ENCODE data around the gene CADM2.
"Not testable (repeated sequence)": the region's sequence is repeated elsewhere in the genome, so short reads cannot be mapped to it uniquely, and the experiment has no call there.

The CADM2 gene

DNA sequence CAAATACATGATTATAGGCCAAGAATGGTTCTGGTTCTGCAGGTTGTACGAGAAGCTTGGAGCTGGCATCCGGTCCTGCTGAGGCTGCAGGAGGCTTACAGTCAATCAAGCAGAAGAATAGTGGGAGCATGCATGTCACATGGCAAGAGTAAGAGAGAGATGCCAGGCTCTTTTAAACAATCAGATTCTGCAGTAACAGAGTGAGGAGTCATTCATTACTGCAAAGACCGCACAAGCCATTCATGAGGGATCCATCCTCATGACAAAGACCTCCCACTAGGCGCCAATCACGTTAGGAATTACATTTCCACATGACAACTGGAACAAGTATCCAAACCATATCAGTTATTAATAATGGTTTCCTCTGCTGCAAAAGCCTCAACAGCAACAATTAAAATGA is 536.8 kb downstream of the CADM2 start:
- DNase-seq, result no peak

DNA sequence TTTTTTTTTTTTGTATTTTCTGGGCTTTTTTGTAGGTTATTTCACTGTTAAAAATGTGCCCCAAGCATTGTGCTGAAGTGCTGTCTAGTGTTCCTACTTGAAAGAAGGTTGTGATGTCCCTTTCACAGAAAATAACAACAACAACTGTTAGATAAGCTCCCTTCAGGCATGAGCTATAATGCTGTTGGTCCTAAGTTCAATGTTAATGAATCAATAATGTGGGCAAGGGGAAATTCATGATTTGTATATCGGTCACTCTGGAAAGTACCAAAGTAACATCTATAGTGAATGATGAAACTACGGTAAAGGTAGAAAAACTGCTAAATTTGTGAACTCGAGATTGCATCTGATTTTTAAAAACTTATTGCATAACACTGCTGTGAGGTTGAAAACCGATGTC is 539.4 kb downstream of the CADM2 start:
- no peak for DNase-seq

DNA sequence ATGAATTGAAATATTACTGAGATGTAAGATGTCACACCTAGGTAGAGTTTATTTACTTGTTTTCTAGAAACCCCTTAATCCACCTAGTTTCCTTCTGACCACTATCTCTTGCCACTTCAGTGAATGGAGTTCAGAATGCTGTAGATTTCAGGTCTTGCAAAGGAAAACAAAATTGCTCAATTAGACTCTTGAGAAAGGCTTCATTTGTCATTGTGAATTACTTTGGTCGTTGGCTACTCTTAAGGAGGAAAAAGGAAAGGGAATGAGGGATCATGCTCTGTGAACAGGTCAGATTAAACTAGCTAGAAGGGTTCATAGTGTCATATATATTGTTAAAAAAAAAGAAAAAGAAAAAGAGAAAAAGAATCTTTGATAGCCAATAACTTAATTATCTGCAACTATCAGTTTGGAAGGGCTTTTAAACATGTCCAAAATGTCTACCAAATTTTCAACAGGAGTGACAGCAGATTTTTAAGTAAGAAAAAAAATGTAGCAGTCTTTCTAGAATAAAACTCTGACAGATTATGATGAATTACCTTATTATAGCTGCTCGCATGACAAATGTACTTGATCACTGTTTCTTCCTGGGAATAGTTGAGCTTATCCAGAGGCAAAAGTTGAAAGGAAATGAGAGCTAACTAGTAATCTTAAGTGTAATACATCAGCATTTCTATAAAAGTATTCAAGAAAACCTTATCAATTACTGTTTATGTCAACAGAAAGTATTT is 543.5 kb downstream of the CADM2 start:
- no peak for DNase-seq

DNA sequence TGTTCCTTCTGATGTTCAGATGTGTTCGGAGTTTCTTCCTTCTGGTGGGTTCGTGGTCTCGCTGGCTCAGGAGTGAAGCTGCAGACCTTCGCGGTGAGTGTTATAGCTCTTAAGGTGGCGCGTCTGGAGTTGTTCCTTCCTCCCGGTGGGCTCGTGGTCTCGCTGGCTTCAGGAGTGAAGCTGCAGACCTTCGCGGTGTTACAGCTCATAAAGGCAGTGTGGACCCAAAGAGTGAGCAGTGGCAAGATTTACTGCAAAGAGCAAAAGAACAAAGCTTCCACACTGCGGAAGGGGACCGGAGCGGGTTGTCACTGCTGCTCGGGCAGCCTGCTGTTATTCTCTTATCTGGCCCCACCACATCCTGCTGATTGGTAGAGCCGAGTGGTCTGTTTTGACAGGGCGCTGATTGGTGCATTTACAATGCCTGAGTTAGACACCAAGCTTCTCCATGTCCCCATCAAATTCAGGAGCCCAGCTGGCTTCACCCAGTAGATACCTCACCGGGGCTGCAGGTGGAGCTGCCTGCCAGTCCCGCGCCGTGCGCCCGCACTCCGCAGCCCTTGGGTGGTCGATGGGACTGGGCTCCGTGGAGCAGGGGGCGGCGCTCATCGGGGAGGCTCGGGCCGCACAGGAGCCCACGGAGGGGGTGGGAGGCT is 545.5 kb downstream of the CADM2 start:
- peak; percentile 6 for DNase-seq

DNA sequence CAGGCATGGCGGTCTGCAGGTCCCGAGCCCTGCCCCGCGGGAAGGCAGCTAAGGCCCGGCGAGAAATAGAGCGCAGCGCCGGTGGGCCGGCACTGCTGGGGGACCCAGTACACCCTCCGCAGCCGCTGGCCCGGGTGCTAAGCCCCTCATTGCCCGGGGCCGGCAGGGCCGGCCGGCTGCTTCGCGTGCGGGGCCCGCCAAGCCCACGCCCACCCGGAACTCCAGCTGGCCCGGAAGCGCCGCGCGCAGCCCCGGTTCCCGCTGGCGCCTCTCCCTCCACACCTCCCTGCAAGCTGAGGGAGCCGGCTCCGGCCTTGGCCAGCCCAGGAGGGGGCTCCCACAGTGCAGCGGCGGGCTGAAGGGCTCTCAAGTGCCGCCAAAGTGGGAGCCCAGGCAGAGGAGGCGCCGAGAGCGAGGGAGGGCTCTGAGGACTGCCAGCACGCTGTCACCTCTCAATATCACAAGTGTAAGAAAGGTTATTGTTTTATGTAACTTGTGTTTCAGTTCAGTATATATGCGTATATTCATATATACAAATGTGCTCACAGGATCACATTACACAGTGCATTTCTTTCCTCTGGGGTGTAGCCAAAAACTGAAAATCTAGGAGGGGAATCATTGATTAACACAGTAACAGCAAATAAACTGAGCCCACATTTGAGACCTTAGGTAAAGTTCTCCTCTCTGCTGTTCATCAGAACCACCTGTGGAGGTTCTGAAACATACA is 546.2 kb downstream of the CADM2 start:
- DNase-seq, result not testable (repeated sequence)

DNA sequence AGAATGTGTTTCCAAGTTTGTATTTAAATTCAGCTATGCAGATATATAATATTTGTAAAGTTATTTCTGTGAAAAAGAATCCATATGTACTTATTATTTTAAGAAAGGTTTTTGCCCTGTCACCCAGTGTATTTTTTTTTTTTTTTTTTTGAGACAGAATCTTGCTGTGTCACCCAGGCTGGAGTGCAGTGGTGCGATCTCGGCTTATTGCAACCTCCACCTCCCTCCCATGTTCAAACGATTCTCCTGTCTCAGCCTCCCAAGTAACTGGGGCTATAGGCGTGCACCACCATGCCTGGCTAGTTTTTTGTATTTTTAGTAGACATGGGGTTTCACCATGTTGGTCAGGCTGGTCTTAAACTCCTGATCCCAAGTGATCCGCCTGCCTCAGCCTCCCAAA is 548.3 kb downstream of the CADM2 start:
- DNase-seq, result not testable (repeated sequence)

DNA sequence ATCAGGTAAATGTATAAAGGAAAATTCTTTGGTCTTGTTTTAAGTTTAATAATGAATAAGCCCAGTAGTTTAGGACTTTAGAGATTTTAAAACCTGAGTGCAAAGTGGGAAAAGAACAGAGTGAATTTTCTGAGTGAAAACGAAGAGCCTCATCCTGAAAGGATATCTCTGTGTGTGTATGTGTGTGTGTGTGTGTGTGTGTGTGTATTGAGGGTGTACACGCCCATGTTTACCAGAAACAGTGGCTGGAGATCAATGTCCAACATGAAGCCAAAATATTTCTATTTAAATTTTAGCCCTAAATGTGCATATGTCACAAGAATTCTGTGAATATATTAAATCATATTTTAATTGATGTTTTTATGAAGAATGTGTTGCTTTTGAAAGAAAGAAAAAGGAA is 549.9 kb downstream of the CADM2 start:
- no peak for DNase-seq

DNA sequence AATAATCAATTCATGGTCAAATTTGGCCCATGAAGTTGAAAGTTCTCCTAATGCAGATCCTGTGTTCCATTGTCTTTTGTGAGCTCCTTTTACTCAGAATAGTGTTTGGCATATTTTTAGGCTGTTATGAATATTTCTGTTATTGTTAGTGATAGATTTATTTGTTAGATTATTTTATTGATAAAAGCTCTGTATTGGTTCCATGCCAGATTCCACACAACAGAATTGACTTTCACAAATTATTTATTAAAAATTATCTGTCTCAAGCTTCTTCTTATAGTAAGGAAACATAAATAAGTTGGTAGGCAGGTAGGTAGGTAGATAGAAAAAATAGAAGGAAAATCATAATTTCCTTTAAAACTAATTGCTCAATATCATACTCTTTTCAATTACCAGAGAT is 557.4 kb downstream of the CADM2 start:
- no peak for DNase-seq

DNA sequence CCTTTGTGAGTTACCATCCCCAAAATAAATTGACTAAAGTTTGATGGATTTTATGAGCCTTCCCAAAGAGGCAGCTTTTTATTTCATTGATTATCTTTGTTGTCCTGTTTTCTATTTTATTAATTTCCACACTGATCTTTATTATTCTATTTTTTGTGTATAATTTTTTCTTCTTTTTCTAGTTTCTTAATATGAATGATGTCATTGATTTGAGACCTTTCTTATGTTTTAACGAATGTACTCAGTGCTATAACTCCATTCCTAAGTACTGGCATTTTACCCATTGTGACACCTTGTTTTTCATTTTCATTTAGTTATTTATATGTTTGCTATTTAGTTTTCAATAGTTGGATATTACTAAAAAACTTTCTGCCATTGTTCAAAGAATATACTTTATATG is 565.3 kb downstream of the CADM2 start:
- no peak for DNase-seq

DNA sequence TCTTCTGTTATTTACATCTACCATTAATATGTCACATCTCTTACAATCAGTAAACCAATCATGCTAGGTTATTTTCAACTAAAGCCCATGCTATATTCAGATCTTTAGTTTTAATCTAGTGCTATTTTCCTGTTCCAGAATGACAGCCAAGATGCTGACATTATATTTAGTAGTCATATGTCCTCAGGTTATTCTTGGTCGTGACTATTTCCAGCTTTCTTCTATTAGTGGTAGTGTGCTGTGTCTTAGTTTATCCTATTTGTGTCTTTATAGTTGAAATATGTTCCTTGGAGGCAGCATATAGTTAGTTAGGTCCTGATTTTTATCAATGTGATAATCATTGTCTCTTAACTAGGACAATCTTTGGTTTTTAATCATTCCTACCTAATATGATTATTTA is 566.5 kb downstream of the CADM2 start:
- DNase-seq, result no peak

DNA sequence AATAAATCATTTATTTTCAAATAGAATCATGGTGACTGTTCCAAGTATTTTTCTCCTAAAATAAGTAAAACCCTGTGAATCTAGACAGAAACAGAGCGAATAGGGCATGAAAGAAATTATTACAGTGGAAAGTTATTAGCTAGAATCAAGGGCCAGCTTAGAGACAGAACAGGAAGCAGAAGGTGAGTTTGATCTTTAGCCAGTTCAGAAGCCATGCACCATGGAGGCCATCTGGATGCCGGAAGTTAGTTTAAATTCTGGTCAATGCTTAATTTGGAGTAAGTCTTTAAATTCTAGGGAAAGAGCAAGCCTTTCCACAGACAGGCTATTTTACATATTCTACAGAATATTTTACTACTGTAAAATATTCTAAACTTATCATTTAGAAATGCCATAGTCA is 574.8 kb downstream of the CADM2 start:
- no peak for DNase-seq

DNA sequence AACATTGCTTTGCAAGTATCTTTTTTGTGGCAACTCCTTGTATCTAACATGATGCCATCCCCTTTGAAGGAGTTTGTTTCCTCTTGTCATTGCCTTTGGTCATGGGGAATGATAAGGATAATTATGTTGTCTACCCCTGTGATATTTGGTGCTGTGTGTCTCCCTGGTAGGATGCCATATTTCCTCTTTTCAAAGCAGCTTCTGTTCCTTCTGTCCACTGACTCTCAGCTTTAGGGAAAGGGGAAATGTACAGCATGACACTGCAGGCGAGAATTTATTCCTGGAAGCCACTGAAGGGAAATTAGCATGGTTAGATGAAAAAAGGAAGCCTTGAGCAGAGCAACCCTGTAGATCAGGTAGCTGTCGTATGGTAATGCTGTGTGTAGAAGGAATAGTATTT is 576.7 kb downstream of the CADM2 start:
- DNase-seq, result no peak

DNA sequence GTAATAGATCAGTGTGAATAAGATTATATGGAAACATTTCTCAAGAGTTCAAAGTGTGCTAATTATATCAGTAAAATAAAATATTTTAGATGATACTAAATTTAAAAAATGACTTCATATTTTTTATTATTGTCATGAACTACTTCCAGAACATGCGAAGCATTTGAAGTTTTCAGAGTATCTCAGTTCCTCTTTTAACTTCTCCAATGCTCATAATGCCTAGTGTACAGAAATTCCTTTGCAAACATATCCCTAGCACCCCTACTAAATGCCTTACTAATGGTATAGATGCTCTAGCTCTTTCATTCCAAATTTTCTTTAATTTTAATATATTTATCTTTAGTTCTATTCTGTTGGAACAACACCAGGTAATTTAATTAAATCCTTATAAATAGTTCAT is 580.4 kb downstream of the CADM2 start:
- peak; percentile 1 for DNase-seq

DNA sequence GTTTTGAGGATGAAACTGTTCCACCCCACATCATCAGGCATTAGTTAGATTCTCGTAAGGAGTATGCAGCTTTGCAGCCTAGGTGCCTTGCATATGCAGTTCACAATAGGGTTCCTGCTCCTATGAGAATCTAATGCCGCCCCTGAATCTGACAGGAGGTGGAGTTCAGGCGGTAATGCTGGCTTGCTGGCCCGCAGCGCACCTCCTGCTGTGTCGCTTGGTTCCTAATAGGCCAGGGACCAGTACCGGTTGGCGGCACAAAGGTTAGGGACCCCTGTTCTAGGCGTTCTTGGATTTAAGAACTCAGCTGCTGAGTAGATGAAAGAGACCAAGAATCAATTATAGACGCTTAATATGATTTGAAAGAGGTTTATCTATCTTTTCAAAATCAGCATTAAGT is 595.4 kb downstream of the CADM2 start:
- no peak for DNase-seq

DNA sequence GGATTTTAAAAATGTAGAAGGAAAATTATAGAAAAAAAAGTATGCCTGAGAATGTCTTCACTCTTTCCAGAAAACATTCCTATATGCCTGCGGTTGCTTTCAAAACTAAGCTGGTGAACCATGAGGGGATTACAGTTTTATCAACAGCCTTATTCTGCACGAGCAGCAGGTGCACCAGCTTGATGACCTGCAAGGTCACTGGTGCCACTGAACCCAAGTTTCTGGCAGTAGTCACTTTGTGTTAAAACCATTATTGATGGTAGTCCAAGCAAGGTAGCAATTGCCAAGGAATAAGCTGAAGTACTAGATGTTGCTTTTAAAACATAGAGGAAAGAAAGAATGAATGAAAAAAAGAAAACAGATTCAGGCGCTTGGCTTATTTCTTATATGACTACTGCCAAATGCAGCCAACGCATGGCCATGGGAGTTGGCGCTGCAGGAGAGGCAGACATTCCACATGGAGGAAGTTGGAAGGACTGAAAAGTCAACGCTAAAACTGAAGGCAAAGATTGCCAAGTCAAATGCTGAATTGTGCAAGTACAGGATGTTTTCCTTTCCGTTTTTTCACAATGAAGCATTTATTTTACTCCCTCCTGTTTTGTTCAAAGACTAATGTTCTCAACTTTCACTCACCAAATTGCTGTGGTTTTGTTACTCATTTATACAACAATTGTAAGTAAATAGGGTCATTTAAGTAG is 601.4 kb downstream of the CADM2 start:
- no peak for DNase-seq

DNA sequence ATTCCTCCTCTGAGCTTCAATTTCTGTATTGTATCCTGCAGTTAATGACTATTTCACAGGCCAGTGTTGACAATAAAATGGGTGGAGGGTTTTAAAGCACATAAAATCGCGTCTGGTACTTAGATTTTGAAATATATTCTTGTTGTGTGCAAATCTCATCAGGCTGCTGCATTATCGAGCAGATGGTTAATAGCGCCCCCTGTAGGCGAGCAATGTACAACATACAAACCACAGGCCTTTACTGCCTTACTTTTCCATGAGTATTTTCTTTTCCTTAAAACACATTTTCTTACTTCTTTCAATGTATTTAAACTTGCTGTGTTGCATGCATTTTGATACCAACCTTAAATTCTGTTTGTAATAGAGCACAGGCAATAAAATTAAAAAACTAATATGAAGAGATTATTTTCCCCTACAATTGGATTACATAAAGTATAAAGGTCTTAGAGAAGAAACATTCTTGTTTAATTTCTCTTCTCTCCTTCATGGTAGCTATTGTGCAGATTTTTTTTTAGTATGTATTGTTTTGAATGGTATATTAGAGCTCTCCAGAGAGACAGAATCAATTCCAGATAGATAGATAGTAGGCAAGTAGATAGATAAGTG is 608.4 kb downstream of the CADM2 start:
- DNase-seq, result peak; percentile 74

DNA sequence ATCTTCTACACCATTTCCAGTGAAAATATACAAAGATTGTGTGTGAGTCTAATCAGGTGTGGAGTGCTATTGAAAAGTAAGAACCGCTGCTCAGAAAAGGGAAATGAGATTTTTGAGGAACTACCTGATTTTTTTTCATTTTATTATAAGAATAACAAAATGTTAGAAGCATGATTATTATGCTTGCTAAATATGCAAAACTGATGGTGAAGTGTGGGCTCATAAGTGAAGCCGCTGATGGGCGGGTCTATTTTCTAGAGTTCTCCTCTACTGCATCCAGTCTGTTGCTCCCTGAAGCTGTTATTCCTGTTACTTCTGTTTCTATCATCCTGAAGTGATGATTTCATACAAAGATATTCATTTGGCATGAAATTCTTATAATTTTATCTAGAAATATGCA is 612.0 kb downstream of the CADM2 start:
- no peak for DNase-seq

DNA sequence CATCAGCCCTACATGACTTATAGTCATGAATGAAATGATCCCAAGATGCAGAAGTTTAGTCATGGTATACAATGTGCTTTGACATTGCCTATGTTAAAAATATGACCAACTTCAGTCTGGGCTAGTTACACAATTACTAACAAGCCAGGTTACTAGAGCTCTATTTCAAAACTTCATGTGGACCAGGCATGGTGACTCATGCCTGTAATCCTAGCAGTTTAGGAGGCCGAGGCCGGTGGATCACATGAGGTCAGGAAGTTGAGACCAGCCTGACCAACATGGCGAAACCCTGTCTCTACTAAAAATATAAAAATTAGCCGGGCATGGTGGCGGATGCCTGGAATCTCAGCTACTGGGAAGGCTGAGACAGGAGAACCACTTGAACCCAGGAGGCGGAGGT is 613.0 kb downstream of the CADM2 start:
- DNase-seq, result no peak

DNA sequence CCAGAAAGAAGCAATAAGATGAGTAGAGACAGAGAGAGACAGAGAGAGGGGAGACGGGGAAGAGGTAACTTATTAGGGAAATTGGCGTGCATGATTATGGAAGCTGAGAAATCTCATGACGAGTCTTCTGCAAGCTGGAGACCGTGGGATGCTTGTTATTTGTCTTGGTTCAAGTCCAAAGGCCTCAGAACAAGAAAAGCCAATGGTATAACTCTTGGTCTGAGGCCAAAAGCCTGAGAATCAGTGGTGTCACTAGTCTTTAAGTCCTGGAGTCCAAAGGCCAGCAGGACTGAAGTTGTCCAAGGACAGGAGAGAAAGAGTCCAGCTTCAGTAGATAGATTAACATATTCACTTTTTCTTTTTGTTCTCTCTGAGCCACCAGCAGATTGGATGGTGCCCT is 613.6 kb downstream of the CADM2 start:
- DNase-seq, result no peak

DNA sequence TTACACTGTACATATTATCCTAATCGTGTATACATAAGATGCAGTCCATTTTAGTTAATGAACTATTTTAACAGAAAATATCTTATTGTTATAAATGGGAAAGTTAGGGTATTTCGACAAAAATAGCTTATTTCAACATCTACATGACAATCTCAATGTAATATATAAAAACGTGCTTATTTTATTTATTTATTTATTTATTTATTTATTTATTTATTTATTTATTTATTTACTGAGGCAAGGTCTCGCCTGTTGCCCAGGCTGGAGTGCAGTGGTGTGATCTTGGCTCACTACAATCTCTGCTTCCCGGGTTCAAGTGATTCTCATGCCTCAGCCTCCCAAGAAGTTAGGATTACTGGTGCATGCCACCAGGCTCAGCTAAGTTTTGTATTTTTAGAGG is 614.2 kb downstream of the CADM2 start:
- no peak for DNase-seq

DNA sequence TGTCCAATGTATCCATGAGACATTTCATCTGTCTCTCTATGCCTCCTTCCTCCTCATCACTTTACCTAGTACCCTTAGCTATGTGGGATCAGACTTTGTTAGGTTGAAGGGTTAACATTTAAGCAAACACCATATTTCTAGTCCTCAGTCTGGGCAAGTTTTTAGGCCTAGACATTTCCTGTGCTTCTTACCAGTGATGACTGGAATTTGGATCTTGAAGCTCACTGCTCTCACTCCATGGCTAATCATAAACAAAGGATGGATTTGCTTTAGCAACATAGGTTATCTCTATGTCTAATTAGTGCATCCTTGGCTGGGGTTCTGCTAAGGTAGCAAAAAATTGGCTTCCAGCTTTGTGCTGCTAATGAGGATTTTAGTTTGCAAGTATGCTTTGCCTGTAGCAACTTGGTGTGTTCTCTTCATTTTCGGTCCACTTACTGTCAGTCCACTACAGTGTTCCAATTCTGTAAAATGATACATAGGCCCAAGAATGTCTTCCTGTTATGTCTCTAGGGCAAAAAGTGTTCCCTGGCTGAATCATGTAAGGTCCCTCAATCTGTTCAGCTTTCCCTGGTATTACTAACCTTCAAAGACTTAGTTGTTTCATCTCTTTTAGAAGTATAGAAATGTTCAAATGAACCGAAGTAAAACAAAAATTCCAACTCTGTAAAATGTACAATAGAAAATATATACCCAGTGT is 615.4 kb downstream of the CADM2 start:
- no peak for DNase-seq

DNA sequence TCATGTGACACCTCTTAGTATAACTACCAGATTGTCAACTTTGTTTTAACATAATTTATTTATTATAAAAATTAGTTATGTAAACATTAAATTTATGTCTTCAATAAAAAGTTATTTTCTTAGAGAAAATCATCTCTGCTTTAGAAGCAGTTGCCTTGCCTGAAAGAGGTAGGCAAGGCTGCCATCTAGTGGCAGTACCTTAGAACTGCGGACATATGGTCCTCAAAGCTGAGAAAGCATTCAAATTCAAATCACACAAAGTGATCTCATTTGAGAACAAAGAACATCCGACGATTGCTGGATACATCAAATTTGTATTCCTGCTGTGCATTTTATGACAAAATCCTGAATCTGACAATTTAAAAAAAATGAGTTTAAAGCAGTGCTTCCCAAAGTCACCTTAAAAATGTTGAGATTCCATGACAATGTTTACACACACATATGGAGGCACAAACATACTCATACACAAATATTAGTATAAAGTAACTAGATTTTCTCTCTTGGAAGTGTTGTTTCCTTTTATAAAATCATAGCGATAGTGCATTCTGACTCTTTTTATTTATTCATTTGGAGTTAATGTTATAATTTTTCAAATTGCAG is 617.4 kb downstream of the CADM2 start:
- peak; percentile 75 for DNase-seq

All from hematopoietic multipotent progenitor cell treated with erythropoietin and hydrocortisone succinate and interleukin-3 and kit ligand, for 4 days (in vitro differentiated cells).